Spleen (tissue), 11 donors: ENCODE data around the gene GOLGA3. TPM values are rescaled to one million over a fixed set of nuclear protein-coding genes. Genes with fewer than 3 reads are reported as not detected.
"Not testable (repeated sequence)": the region's sequence is repeated elsewhere in the genome, so short reads cannot be mapped to it uniquely, and the experiment has no call there.

Experiments used
- DNase-seq: peaks from one replicate; pipeline ENCODE4 v3.0.0-alpha.2; 2020
- H3K27ac ChIP-seq, 8 donors: fragments of 200-600 bp; sonication (generic) in 7 of 8; 1 replicate in 4 of 8; 2 replicates in 4 of 8; pipeline versions ENCODE4 v1.5.0 to v1.8.0; 2016 to 2021; ENCODE audit warnings: inconsistent platforms in 4 of 8, mild to moderate bottlenecking in 4 of 8, moderate library complexity in 1 of 8
- H3K27me3 ChIP-seq, 7 donors: fragments of 200-600 bp; sonication (generic) in 6 of 7; replicated peaks in 1 of 7; 1 replicate in 4 of 7; 2 replicates in 3 of 7; pipeline versions ENCODE4 v1.5.0 to v1.8.0; 2016 to 2021; ENCODE audit warnings: inconsistent platforms in 3 of 7, mild to moderate bottlenecking in 1 of 7
- H3K36me3 ChIP-seq, 6 donors: fragments of 200-600 bp; sonication (generic) in 5 of 6; 1 replicate in 4 of 6; 2 replicates in 2 of 6; pipeline versions ENCODE4 v1.5.0 to v1.8.0; 2016 to 2021; ENCODE audit warnings: inconsistent platforms in 2 of 6
- H3K4me1 ChIP-seq, 6 donors: fragments of 200-600 bp; sonication (generic) in 5 of 6; 1 replicate in 3 of 6; 2 replicates in 3 of 6; pipeline versions ENCODE4 v1.5.0 to v1.8.0; 2016 to 2021; ENCODE audit warnings: inconsistent platforms in 3 of 6
- H3K4me3 ChIP-seq, 8 donors: fragments of 200-600 bp; sonication (generic) in 7 of 8; 1 replicate in 4 of 8; 2 replicates in 4 of 8; pipeline versions ENCODE4 v1.5.0 to v1.8.0; 2016 to 2021; ENCODE audit warnings: inconsistent platforms in 4 of 8, mild to moderate bottlenecking in 4 of 8, moderate library complexity in 2 of 8
- H3K9me3 ChIP-seq, 8 donors: fragments of 200-600 bp; sonication (generic) in 7 of 8; 1 replicate in 4 of 8; 2 replicates in 4 of 8; pipeline versions ENCODE4 v1.5.0 to v1.8.0; 2016 to 2021; ENCODE audit warnings: inconsistent platforms in 4 of 8
- CTCF ChIP-seq, 11 experiments: fragments of 200-600 bp in 7 of 11; fragments of 450-650 bp in 4 of 11; sonication (generic) in 4 of 11; IDR thresholded peaks in 8 of 11; conservative IDR thresholded peaks in 3 of 11; 1 replicate in 7 of 11; 2 replicates in 4 of 11; pipeline versions ENCODE4 v1.4.0 to v1.8.0; 2016 to 2021; ENCODE audit warnings: antibody characterized with exemption in 11 of 11, inconsistent platforms in 4 of 11, mild to moderate bottlenecking in 1 of 11
- POLR2A ChIP-seq, 3 donors: fragments of 450-650 bp; IDR thresholded peaks; one replicate each; pipeline ENCODE4 v1.5.1; 2017; ENCODE audit warnings: antibody characterized with exemption in 3 of 3, mild to moderate bottlenecking in 1 of 3
- POLR2AphosphoS5 ChIP-seq, 3 donors: sonication (generic); formaldehyde crosslinking; IDR thresholded peaks; one replicate each; pipeline ENCODE4 v1.5.1; 2017; ENCODE audit warnings: antibody characterized with exemption in 3 of 3
- WGBS, 5 donors: extraction: QIAGEN DNeasy Blood & Tissue Kit in 3 of 5; methylation state at CpG; one replicate each; pipeline versions ENCODE4 v1.1.5 to v1.1.7; 2013 to 2018; 5-methylcytosine and 5-hydroxymethylcytosine counted together
- intact Hi-C: fragments of 100-400 bp; cut with DNase I; formaldehyde crosslinking; loops from one replicate; pipeline ENCODE4 v1.15.0; 2023; ENCODE audit warnings: low total_unique reads
- polyA plus RNA-seq, 3 donors: library from polyadenylated mRNA; stranded (reverse); fragments of 200-250 nt; gene quantifications; one replicate each; pipeline ENCODE4 v1.2.1, GENCODE V29; 2013
- total RNA-seq, 7 donors: library from RNA; depleted of rRNA in 3 of 7; stranded (reverse); fragments of >200 nt in 3 of 7; fragmentation: NEBNext Ultra II Directional in 4 of 7; extraction: Animal tissue kit (Norgen Biotek cat#: 25700) in 4 of 7; gene quantifications; one replicate each; pipeline versions ENCODE4 v1.1.0 to v1.2.1, GENCODE V29; 2016 to 2021
- donor health status: healthy with polysubstance abuse.
- donor health status: DM: no; HTN: no; CAD: no; lungs with moderate emphysema.
- donor health status: DM: no; HTN: no; CAD: no.
- donor health status: Bipolar disorder and iron deficiency.
- donor health status: healthy.
- donor health status: DM: no; HTN: no; CAD: no.
- donor health status: DM: yes; HTN: yes; CAD: no.

The GOLGA3 gene
- total and polyA plus RNA-seq, 10 donors: 6.8 to 80.9 (median 52.0) TPM

- no peaks in the 10 kb centered on the region for H3K27me3 ChIP-seq
- peak overlapping the region; percentile 46 to 100 (median 57) for H3K4me3 ChIP-seq
- peak; percentile 86 to 91 (median 91) for TF ChIP-seq POLR2AphosphoS5 (IDR thresholded peaks at IDR 0.05)
- peak in 1 of 3 donors; percentile 73 for TF ChIP-seq POLR2A (IDR thresholded peaks at IDR 0.05)
- peak in 9 of 11 experiments; percentile 18 to 64 (median 45) for TF ChIP-seq CTCF (IDR thresholded peaks at IDR 0.05 in 8 of 11, conservative IDR thresholded peaks at IDR 0.05 in 3 of 11)
- intact Hi-C loops: no loop called here
- peak overlapping the region; percentile 92 to 99 (median 98) for H3K27ac ChIP-seq
- peaks cover 0 to 28% (median under 1%) of the 10 kb centered on the region in 6 donors for H3K36me3 ChIP-seq
- WGBS, 5 donors: 0 to 1% (median 0%) methylated on average over 18 to 89 of the region's 89 CpGs
- peak; percentile 98 for DNase-seq
- H3K9me3 ChIP-seq: no peaks in the 10 kb centered on the region
- peaks cover 23 to 78% (median 46%) of the 10 kb centered on the region in 6 donors for H3K4me1 ChIP-seq
Observed at GRCh38 chr12:132761921-132762583, 66.6 kb downstream of the GOLGA3 start.

GRCh38 chr12:132761032-132761920 is 67.4 kb downstream of the GOLGA3 start, which contains the start of gene ANKLE2:
Gene ANKLE2, minus strand, starts transcription at chr12:132761832. Its CDS starts 34 bp downstream, at chr12:132761798.
- H3K4me3 ChIP-seq: peak within 1 kb of the TSS; percentile 76 to 100 (median 94)
- DNase-seq: peak; percentile 92
- peaks cover 0 to 36% (median 4%) of the 10 kb centered on the region in 6 donors for H3K36me3 ChIP-seq
- no peaks in the 10 kb centered on the region for H3K9me3 ChIP-seq
- peak within 1 kb of the TSS; percentile 92 to 99 (median 98) for H3K27ac ChIP-seq
- H3K4me1 ChIP-seq: peaks cover 23 to 70% (median 42%) of the 10 kb centered on the region in 6 donors
- TF ChIP-seq CTCF (IDR thresholded peaks at IDR 0.05 in 8 of 11, conservative IDR thresholded peaks at IDR 0.05 in 3 of 11) (no peak), POLR2AphosphoS5 (IDR thresholded peaks at IDR 0.05) (peak; percentile 48 to 64 (median 52))
- WGBS, 5 donors: 0 to 1% (median 1%) methylated on average over 40 to 97 of the region's 97 CpGs
- intact Hi-C loops: no loop called here
- H3K27me3 ChIP-seq: no peaks in the 10 kb centered on the region

GRCh38 chr12:132759359-132759758 is 69.3 kb downstream of the GOLGA3 start:
- DNase-seq: no peak
- no peaks in the 10 kb centered on the region for H3K27me3 ChIP-seq
- peaks cover 0 to 55% (median 14%) of the 10 kb centered on the region in 6 donors for H3K36me3 ChIP-seq
- no peak overlapping the region for H3K27ac ChIP-seq
- WGBS, 5 donors: 82 to 97% (median 92%) methylated on average over 8 of the region's 8 CpGs
- intact Hi-C loops: no loop called here
- no peak for TF ChIP-seq POLR2A (IDR thresholded peaks at IDR 0.05)
- no peak for TF ChIP-seq POLR2AphosphoS5 (IDR thresholded peaks at IDR 0.05)
- TF ChIP-seq CTCF (IDR thresholded peaks at IDR 0.05 in 8 of 11, conservative IDR thresholded peaks at IDR 0.05 in 3 of 11): no peak
- H3K4me1 ChIP-seq: peaks cover 23 to 54% (median 36%) of the 10 kb centered on the region in 6 donors
- H3K4me3 ChIP-seq: peak overlapping the region in 1 of 8 donors; percentile 17
- H3K9me3 ChIP-seq: no peaks in the 10 kb centered on the region

- H3K27me3 ChIP-seq, intact Hi-C loops, DNase-seq, H3K27ac ChIP-seq, H3K9me3 ChIP-seq, H3K4me3 ChIP-seq: not testable (repeated sequence)
- 87 to 90% (median 89%) methylated on average over 24 to 28 of the region's 28 CpGs for WGBS, 5 donors
- peaks cover 23 to 54% (median 36%) of the 10 kb centered on the region in 6 donors for H3K4me1 ChIP-seq
- H3K36me3 ChIP-seq: peaks cover 0 to 61% (median 19%) of the 10 kb centered on the region in 6 donors
Observed at GRCh38 chr12:132758825-132759224, 69.8 kb downstream of the GOLGA3 start.
